K562 (cell line): Measurements from ENCODE around the gene PPP1R37. TPM values are rescaled to one million over a fixed set of nuclear protein-coding genes. Genes with fewer than 3 reads are reported as not detected.

Source experiments
- ATF4 ChIP-seq: fragments of 450-650 bp; formaldehyde crosslinking; IDR thresholded peaks from 2 replicates; pipeline ENCODE4 v1.4.0; 2022; ENCODE audit warnings: mild to moderate bottlenecking, moderate library complexity
- CREM ChIP-seq: IDR thresholded peaks from 2 replicates; pipeline ENCODE4 v1.6.1; 2014; ENCODE audit warnings: antibody characterized with exemption, low read depth
- HDAC1 ChIP-seq, 2 experiments: fragments of 450-650 bp; IDR thresholded peaks; 2 replicates each; pipeline ENCODE4 v1.6.1; 2016 to 2017; ENCODE audit warnings: inconsistent platforms in 1 of 2, mild to moderate bottlenecking in 1 of 2, moderate library complexity in 1 of 2
- HDAC8 ChIP-seq: fragments of 450-650 bp; IDR thresholded peaks from 2 replicates; pipeline ENCODE4 v1.6.1; 2016; ENCODE audit warnings: mild to moderate bottlenecking, missing genetic modification characterization, moderate library complexity, missing compliant biosample characterization
- IFI16 ChIP-seq: fragments of 250-450 bp; sonication (Bioruptor Pico); IDR thresholded peaks from 2 replicates; pipeline ENCODE4 v2.1.2; 2022; ENCODE audit warnings: mild to moderate bottlenecking, inconsistent platforms
- NFIC ChIP-seq: fragments of 450-650 bp; IDR thresholded peaks from 2 replicates; pipeline ENCODE4 v1.6.1; 2017; ENCODE audit warnings: mild to moderate bottlenecking, inconsistent platforms
- PREB ChIP-seq: sonication (generic); formaldehyde crosslinking; IDR thresholded peaks from 2 replicates; pipeline ENCODE4 v1.8.1; 2023; ENCODE audit warnings: mild to moderate bottlenecking, missing genetic modification reagents
- RCOR1 ChIP-seq, 2 experiments: IDR thresholded peaks; 2 replicates each; pipeline ENCODE4 v1.6.1; 2012; ENCODE audit warnings: low read depth in 2 of 2, low read length in 2 of 2, borderline replicate concordance in 1 of 2, improper control_type of control experiment in 1 of 2
- SUPT5H ChIP-seq: fragments of 450-650 bp; IDR thresholded peaks from 2 replicates; pipeline ENCODE4 v1.6.1; 2016
- TAF7 ChIP-seq: fragments of 450-650 bp; IDR thresholded peaks from 2 replicates; pipeline ENCODE4 v1.6.1; 2016; ENCODE audit warnings: missing genetic modification characterization, missing compliant biosample characterization
- ZNF408 ChIP-seq: fragments of 250-450 bp; sonication (Bioruptor Pico); IDR thresholded peaks from 2 replicates; pipeline ENCODE4 v1.4.0; 2020; ENCODE audit warnings: low read depth, mild to moderate bottlenecking, moderate library complexity
- polyA plus RNA-seq, 8 experiments: library from polyadenylated mRNA; depleted of rRNA in 4 of 8; stranded (reverse) in 5 of 8; unstranded in 3 of 8; fragments of >200 nt; fragmentation: Nextera tagmentation in 2 of 8; fragmentation: Illumina TruSeq in 1 of 8; extraction: Ambion mirVana in 2 of 8; extraction: Trizol in 1 of 8; gene quantifications; 2 replicates each; pipeline versions ENCODE4 v1.2.1 to v1.2.3, GENCODE V29; 2011 to 2014; ENCODE audit warnings: inconsistent platforms in 1 of 8, missing spikeins in 1 of 8
- total RNA-seq, 7 experiments: library from RNA; depleted of rRNA in 6 of 7; stranded (reverse); fragments of >200 nt in 6 of 7; fragmentation: Illumina TruSeq in 2 of 7; extraction: Trizol in 2 of 7; gene quantifications; 2 replicates each; pipeline versions ENCODE4 v1.2.1 to v1.2.3, GENCODE V29; 2011 to 2021; ENCODE audit warnings: low replicate concordance in 1 of 7

Gene PPP1R37
- total and polyA plus RNA-seq, 9 of the 15 experiments (the other 6 are each of a cell fraction or from before 2014, with no cell fraction given): 0.04 to 20.3 (median 7.3) TPM

GRCh38 chr19:45075301-45076028 lies 17.5 kb upstream of the PPP1R37 start (continued):
- TF ChIP-seq IFI16 (CRISPR knock-in tag): no peak
- peak; percentile 46; the same call in 1 of the 2 replicates for TF ChIP-seq SUPT5H
- TF ChIP-seq ZNF408 (CRISPR knock-in tag): no peak
- 0 out of 4 replicates have a peak, but pooled peaks of 1 of the 2 experiments have one; percentile 28 for TF ChIP-seq RCOR1 (IDR thresholded peaks at IDR 0.05; ENCODE audit: borderline replicate concordance in 1 of 2, low read depth in 2 of 2, low read length in 2 of 2)
- TF ChIP-seq TAF7 (tag): no peak
- no peak for TF ChIP-seq HDAC8 (tag)
- TF ChIP-seq HDAC1 (IDR thresholded peaks at IDR 0.05): peak in 1 of 2 experiments; percentile 56; a peak in 1 of 4 replicates
- TF ChIP-seq PREB (CRISPR knock-in tag): peak; percentile 48; the same call in 1 of the 2 replicates
- TF ChIP-seq NFIC: peak; percentile 41
- TF ChIP-seq CREM: no peak
- TF ChIP-seq ATF4 (CRISPR knock-in tag): no peak
